ENCODE data around the gene KRTCAP3. TPM values are rescaled to one million over a fixed set of nuclear protein-coding genes. Genes with fewer than 3 reads are reported as not detected.

Gene KRTCAP3
- total and polyA plus RNA-seq, 2 of the 8 experiments (the other 6 are each of a cell fraction or from before 2014, with no cell fraction given) = 55.4 to 72.5 TPM

GRCh38 chr2:27428978-27429541, 13.1 kb upstream of the KRTCAP3 start (continued):
- TF ChIP-seq CBX8 (IDR thresholded peaks at IDR 0.05; ENCODE audit: borderline replicate concordance, low read depth, low read length) (no peak), TCF12 (IDR thresholded peaks at IDR 0.05; ENCODE audit: low read depth, low read length) (no peak), NRF1 (IDR thresholded peaks at IDR 0.05; ENCODE audit: low read depth, low read length) (peak; percentile 45; the same call in 1 of the 2 replicates), SRF (IDR thresholded peaks at IDR 0.05; ENCODE audit: low read depth, low read length) (no peak), KDM5A (IDR thresholded peaks at IDR 0.05; ENCODE audit: low read length) (0 out of 2 replicates have a peak, but pooled peaks have one; percentile 19), SAP30 (IDR thresholded peaks at IDR 0.05; ENCODE audit: insufficient read depth, insufficient replicate concordance, low read length) (peak; percentile 36), USF2 (IDR thresholded peaks at IDR 0.05; ENCODE audit: low read length) (no peak), EP300 (IDR thresholded peaks at IDR 0.05; ENCODE audit: borderline replicate concordance in 1 of 2, low read depth in 2 of 2, low read length in 2 of 2) (no peak), TAF7 (optimal IDR thresholded peaks at IDR 0.05; ENCODE audit: borderline replicate concordance, low read depth, low read length) (no peak), E2F6 (IDR thresholded peaks at IDR 0.05) (peak; percentile 82)
